GM19023 (cell line): ENCODE results near the gene GNAI1.
A peak's percentile ranks its signal among the peaks of the same experiment; 100 is the strongest.

Experiments
- ATAC-seq: cut with Tn5 transposase; IDR thresholded peaks from one replicate; pipeline ENCODE4 v1.9.1; 2021; ENCODE audit warnings: mild to moderate bottlenecking, moderate library complexity; ENCODE audit not compliant: unreplicated experiment

GNAI1 gene

DNA sequence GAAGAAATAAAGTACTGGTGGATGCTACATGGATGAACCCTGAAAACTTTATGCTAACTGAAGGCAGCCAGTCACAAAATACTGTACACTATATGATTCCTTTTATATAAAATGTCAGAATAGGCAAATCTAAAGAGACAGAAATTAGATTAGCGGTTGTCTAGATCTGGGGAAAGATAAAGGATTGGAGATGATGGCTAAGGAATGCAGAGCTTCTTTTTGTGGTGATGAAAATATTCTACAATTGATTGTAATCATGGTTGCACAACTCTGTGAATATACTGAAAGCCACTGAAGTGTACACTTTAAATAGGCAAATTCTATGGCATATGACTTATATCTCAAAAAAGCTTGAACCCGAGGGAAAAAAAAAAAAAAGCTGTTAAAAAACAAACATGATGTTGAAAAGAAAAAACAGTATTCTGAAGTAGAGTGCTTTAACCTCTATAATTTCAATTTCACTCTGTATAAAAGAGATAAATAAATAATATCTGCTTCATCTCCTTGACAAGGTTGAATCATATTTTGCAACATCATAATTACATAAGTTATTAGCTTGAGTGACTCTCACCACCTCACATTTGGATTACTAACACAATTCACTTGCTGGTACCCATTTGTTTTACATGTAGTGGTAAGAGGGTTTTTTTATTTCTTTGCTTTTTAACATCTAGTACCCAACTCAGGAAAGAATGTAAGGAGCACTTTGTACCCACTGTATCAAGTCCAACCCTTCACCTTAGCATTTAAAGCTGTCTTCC, 2.8 kb upstream of the GNAI1 start:
- ATAC-seq = no peak

DNA sequence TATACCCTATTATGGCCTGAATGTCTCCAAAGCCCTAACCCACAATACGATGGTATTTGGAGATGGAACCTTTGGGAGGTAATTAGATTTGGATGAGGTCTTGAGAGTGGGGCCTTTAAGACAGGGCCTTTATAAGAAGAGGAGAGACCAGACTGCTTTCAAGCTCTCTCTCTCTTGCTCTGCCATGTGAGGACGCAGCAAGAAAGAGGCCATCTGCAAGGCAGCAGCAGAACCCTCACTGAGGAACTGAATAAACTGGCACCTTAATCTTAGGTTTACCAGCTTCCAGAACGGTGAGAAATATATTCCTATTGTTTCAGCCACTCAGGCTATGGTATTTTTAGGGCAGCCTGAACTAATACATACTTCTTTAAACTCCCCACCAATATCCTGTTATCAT, 2.0 kb upstream of the GNAI1 start:
- no peak for ATAC-seq

DNA sequence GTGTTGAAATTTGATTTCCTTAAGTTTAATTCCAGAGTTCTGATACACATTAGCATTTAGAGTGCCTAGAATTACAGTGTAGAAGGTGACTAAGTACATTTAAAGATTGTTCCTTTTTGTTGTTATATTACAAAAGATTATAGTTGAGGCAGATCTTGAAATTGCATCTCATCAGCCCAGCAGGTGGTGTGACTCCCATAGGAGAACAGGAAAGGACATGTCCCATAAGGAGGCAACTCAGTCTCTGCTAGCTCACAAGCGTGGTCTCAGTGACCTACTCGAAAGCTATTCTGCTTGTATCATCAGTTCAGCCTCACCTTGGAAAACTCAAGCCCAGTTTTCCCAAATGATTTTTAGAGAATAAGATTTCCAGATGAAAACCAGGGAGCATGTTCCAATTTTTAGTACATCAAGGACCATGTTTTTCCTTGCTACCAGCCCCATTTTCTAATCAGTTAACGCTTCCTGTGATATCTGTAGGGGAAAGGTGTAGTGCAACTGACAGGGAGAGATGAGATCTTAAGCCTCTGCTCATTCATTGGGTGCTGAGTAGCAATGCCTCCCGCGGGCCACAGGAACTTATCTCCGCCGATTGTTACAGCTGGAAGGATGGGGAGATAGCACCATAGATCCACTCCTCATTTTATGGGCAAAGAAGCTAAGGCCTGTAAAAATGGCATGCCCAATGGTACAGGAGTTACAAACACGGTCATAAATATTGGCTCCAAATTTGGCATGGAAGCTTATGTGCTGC, 1.1 kb upstream of the GNAI1 start:
- ATAC-seq = no peak

DNA sequence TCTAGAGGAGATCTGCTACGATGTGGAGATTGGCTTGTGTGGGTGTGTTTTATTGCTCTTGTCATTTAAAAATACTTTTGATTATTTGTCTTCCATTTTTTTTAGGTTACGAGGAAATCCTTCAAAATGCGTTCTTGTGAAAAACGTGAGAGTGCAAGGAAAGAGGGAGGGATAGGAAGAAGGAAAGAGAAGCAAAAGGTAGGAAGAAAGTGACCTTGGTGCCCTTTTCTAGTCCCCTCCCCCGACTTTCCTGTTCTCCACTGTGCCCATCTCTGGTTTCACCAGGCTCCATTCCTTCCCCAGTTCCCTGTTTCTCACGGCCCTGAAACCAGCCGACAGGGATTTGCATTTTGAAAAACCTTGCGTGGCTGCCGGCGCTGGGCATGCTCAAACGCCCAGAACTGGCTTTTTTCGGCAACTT, 506 bp upstream of the GNAI1 start:
- ATAC-seq = no peak

GRCh38 chr7:80135309-80136104, 876 bp downstream of the GNAI1 start:
- ATAC-seq = peak; percentile 32

DNA sequence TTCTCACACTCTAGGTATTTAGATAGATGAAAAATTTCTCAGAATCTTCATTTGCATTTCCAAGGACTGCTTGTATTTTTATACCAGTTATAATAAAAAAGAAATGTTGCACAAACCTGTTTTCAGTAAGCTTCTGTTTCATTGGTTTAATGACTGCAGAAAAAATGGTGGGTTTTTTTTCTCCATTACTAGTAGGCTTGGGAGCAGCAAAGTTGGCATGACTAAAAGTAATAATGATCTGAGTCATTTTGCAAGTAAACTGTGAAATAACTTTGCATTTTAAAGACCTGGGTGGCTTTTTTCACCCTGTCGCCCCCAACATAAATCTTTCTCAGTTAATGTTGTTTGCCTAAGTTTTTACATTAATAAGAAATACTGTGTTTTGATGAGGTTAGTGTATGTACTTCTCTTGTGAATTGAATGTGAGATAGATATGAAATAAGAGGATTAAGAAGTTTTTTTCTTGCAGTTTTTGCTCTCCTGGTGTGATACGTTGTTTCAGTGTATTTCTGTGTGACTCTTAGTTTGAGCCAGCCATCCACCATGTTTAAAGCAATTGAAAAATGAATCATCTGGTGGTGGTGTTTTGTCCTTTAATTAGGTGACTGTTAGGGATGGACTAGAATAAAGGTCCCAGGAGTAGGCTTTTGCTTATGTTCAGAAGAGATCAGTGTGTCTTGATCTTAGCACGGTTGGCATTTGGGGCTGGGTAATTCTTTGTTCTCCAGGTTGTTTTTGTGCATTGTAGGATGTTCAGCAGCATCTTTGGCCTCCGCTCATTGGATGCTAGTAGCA, 1.8 kb downstream of the GNAI1 start:
- no peak for ATAC-seq

- ATAC-seq = no peak
Observed at GRCh38 chr7:80137410-80137809, 2.8 kb downstream of the GNAI1 start.

DNA sequence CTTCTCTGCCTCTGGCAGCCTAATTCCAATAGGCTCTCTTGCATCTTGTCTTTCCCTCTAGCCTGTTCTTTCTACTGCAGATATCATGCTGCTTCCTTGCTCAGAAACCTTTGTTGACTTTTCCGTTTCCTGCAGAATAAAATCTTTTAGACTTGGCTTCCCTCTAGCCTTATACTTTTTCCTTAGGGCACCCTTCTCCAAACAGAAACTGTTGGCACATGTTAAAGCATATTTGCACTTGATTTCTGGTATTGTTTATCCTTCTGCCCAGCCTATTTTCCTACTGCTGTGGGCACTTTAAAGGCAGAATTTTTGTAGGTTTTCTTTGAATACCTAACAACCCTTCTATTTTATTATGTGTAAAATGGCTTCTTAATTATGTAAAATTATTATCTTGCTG, 4.6 kb downstream of the GNAI1 start:
- ATAC-seq = no peak

- ATAC-seq = no peak
Observed at GRCh38 chr7:80140388-80140787, 5.8 kb downstream of the GNAI1 start.

DNA sequence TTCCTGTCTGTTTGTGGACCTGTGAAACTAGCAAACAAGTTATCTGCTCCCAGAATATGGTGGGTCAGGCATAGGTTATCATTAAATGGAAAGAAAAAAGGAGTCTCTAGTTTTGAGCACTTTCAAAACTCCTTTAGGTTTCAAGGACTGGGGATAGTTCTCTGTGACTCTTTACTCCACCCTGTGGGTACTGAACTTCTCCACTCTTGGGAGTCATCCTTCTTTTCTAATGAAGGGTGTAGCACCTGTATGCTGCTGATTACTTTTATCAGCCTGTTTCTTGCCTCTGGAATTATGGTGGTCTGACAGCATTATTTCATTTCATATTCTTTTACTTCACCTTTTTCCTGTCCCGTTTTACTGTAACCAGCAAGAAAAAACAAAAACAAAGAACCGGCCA, 6.7 kb downstream of the GNAI1 start:
- ATAC-seq = no peak

GRCh38 chr7:80142853-80143580, 8.4 kb downstream of the GNAI1 start:
- no peak for ATAC-seq

DNA sequence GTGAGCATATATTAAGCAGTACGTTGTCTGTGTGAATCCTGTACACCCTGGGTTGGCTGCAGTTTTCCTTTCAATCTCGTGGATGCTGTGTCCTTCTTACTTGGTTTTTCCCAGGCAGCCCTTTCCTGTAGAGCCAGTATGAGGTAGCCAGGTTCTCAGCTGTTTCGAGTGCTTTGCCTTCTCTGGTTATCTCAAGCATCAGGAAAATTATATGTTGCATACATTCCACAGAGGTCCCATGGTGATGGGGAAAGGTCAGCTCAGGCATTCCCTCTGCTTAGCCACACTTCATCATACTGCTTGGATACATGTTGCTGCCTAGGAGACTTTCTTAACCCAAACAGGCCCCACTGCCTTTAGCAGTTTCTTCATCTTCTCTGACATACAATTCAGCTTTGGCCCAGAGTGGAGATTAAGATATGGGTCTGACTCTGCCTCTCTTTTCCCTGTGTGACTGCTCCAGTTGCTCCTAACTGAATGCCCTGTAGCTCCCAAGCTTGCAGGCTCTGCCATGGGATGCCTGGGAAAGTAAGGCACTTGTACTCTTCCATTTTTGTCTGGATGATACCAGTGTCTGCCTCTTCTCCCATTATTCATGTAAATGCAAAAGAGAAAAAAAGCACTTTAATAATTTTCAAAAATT, 11.3 kb downstream of the GNAI1 start:
- ATAC-seq = no peak

GRCh38 chr7:80146545-80147182, 12.0 kb downstream of the GNAI1 start:
- ATAC-seq = no peak

- no peak for ATAC-seq
Observed at GRCh38 chr7:80147543-80148391, 13.1 kb downstream of the GNAI1 start.

- no peak for ATAC-seq
Observed at GRCh38 chr7:80150611-80151273, 16.1 kb downstream of the GNAI1 start.

- no peak for ATAC-seq
Observed at GRCh38 chr7:80151274-80151665, 16.6 kb downstream of the GNAI1 start.

- no peak for ATAC-seq
Observed at GRCh38 chr7:80153446-80153845, 18.8 kb downstream of the GNAI1 start.
